ENCODE results near the gene SPG11. TPM values are rescaled to one million over a fixed set of nuclear protein-coding genes. Genes with fewer than 3 reads are reported as not detected.
A peak's percentile ranks its signal among the peaks of the same experiment; 100 is the strongest.

Gene SPG11
- total and polyA plus RNA-seq, 10 of the 15 experiments (the other 5 are each of a cell fraction or from before 2014, with no cell fraction given) = 22.1 to 85.1 (median 47.2) TPM

DNA sequence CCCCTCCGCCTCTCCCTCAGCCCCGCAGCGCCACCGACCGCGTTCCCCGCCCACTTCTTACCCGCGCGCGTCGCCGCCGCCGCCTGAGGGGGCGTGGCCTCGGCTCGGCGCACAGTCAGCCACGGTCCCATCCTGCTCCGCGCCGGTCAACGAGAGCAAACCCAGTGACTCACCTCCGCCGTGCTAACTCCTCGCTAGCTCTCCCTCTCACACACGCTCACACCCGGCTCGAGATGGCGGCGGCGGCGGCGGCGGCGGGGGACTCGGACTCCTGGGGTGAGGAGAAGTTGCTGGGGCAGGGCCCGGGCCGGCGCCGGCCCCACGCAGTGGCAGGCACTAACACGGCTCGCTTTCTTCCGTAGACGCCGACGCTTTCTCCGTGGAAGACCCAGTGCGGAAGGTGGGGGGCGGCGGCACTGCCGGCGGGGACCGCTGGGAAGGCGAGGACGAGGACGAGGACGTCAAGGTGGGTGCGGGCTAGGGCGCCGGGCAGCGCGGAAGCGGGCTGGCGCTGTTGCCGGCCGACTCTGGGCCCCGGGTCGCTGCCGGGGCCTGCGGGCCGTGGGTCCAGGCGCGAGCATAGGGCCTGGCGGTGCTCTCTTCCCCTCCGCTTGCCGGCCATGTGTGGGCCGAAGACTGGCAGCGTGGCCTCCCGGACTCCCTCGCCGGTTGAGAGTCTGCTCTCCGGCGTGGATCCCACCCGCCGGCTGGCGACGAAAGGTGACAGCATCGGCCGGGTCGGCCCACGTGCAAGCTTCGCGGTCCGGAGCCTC, 126.3 kb downstream of the SPG11 start, which contains the start of gene EIF3J (continued):
- TF ChIP-seq BCL11A (IDR thresholded peaks at IDR 0.05; ENCODE audit: low read depth, low read length) (no peak), RAD21 (IDR thresholded peaks at IDR 0.05; ENCODE audit: insufficient read depth, low read depth, low read length) (no peak), NR2C1 (IDR thresholded peaks at IDR 0.05) (no peak), ELK1 (IDR thresholded peaks at IDR 0.05; ENCODE audit: low read depth, low read length) (no peak), BCLAF1 (IDR thresholded peaks at IDR 0.05) (no peak), LARP7 (IDR thresholded peaks at IDR 0.05) (peak; percentile 95), FOXM1 (IDR thresholded peaks at IDR 0.05; ENCODE audit: low read depth, low read length) (no peak), SMARCA5 (IDR thresholded peaks at IDR 0.05) (peak; percentile 33; the same call in 1 of the 2 replicates), RUNX3 (IDR thresholded peaks at IDR 0.05; ENCODE audit: low read length) (no peak), ZSCAN29 (IDR thresholded peaks at IDR 0.05) (no peak), YBX1 (IDR thresholded peaks at IDR 0.05) (no peak), HDGF (IDR thresholded peaks at IDR 0.05) (0 out of 2 replicates have a peak, but pooled peaks have one; percentile 32), ZBTB33 (IDR thresholded peaks at IDR 0.05) (no peak), POLR2A (IDR thresholded peaks at IDR 0.05; ENCODE audit: low read depth, low read length) (peak; percentile 95), RB1 (IDR thresholded peaks at IDR 0.05; ENCODE audit: borderline replicate concordance) (peak; percentile 77; the same call in 1 of the 2 replicates), ATF2 (IDR thresholded peaks at IDR 0.05; ENCODE audit: low read length) (no peak)
- TF ChIP-seq, protein P1, sequence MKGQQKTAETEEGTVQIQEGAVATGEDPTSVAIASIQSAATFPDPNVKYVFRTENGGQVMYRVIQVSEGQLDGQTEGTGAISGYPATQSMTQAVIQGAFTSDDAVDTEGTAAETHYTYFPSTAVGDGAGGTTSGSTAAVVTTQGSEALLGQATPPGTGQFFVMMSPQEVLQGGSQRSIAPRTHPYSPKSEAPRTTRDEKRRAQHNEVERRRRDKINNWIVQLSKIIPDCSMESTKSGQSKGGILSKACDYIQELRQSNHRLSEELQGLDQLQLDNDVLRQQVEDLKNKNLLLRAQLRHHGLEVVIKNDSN (IDR thresholded peaks at IDR 0.05; ENCODE audit: borderline replicate concordance, extremely low read length, insufficient read depth, low read depth, low read length) = no peak
- TF ChIP-seq, protein P2, sequence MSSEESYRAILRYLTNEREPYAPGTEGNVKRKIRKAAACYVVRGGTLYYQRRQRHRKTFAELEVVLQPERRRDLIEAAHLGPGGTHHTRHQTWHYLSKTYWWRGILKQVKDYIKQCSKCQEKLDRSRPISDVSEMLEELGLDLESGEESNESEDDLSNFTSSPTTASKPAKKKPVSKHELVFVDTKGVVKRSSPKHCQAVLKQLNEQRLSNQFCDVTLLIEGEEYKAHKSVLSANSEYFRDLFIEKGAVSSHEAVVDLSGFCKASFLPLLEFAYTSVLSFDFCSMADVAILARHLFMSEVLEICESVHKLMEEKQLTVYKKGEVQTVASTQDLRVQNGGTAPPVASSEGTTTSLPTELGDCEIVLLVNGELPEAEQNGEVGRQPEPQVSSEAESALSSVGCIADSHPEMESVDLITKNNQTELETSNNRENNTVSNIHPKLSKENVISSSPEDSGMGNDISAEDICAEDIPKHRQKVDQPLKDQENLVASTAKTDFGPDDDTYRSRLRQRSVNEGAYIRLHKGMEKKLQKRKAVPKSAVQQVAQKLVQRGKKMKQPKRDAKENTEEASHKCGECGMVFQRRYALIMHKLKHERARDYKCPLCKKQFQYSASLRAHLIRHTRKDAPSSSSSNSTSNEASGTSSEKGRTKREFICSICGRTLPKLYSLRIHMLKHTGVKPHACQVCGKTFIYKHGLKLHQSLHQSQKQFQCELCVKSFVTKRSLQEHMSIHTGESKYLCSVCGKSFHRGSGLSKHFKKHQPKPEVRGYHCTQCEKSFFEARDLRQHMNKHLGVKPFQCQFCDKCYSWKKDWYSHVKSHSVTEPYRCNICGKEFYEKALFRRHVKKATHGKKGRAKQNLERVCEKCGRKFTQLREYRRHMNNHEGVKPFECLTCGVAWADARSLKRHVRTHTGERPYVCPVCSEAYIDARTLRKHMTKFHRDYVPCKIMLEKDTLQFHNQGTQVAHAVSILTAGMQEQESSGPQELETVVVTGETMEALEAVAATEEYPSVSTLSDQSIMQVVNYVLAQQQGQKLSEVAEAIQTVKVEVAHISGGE (CRISPR knock-in tag; IDR thresholded peaks at IDR 0.05) = no peak
